H1 (cell line): ENCODE data around the gene EVA1C. TPM values are rescaled to one million over a fixed set of nuclear protein-coding genes. Genes with fewer than 3 reads are reported as not detected.
A peak's percentile ranks its signal among the peaks of the same experiment; 100 is the strongest.

Experiments
- CTCF ChIA-PET: fragments of 300-600 bp; sonication (Branson Sonifier 250); formaldehyde crosslinking; loops from one replicate; lab custom pipeline; 2021; ENCODE audit not compliant: partially characterized antibody; lab: Charles Lee
- POLR2A ChIA-PET: fragments of 300-600 bp; sonication (Branson Sonifier 250); formaldehyde crosslinking; loops from one replicate; lab custom pipeline; 2021; ENCODE audit warnings: inconsistent platforms; ENCODE audit not compliant: partially characterized antibody; lab: Charles Lee
- DNase-seq, 2 experiments: peaks; one replicate each; pipeline versions ENCODE4 v3.0.0 to v3.0.0-alpha.2; 2010 to 2022; ENCODE audit warnings: low spot score in 2 of 2, low read depth in 1 of 2, mixed read lengths in 1 of 2
- FAIRE-seq: peaks from 2 replicates; lab custom pipeline; 2011; peaks lifted over from hg19 to GRCh38; lab: Jason Lieb, UNC
- H2AFZ ChIP-seq: 2 replicates; pipeline ENCODE4 v1.8.1; 2012; ENCODE audit warnings: low read length, inconsistent platforms
- H2AK5ac ChIP-seq: 2 replicates; pipeline ENCODE4 v1.6.1; 2013; ENCODE audit warnings: low read depth, low read length
- H2BK120ac ChIP-seq: replicated peaks from 2 replicates; pipeline ENCODE3; 2013; ENCODE audit warnings: low read depth, low read length, inconsistent platforms
- H2BK12ac ChIP-seq: 2 replicates; pipeline ENCODE4 v1.6.1; 2013; ENCODE audit warnings: low read depth, low read length
- H2BK15ac ChIP-seq: 2 replicates; pipeline ENCODE4 v1.6.1; 2013; ENCODE audit warnings: low read length
- H2BK20ac ChIP-seq: 2 replicates; pipeline ENCODE4 v1.6.1; 2013; ENCODE audit warnings: low read length
- H2BK5ac ChIP-seq: 2 replicates; pipeline ENCODE4 v1.6.1; 2013; ENCODE audit warnings: low read depth, low read length
- H3K14ac ChIP-seq: 2 replicates; pipeline ENCODE4 v1.6.1; 2013; ENCODE audit warnings: inconsistent platforms; ENCODE audit not compliant: insufficient read length
- H3K18ac ChIP-seq: 2 replicates; pipeline ENCODE4 v1.6.1; 2013; ENCODE audit warnings: low read length; ENCODE audit errors: extremely low read depth
- H3K23ac ChIP-seq: 2 replicates; pipeline ENCODE4 v1.6.1; 2013; ENCODE audit warnings: inconsistent platforms; ENCODE audit not compliant: insufficient read length
- H3K23me2 ChIP-seq: 2 replicates; pipeline ENCODE4 v1.6.1; 2013; ENCODE audit warnings: low read depth, low read length
- H3K27ac ChIP-seq: 2 replicates; pipeline ENCODE4 v1.6.1; 2011; ENCODE audit warnings: low read depth, low read length, inconsistent platforms
- H3K27me3 ChIP-seq, 4 experiments: replicated peaks in 1 of 4; 1 replicate in 1 of 4; 2 replicates in 3 of 4; pipeline versions ENCODE4 v1.6.1 to v1.8.1; 2011 to 2013; ENCODE audit warnings: low read length in 3 of 4, mild to moderate bottlenecking in 3 of 4, inconsistent platforms in 2 of 4, mixed read lengths in 2 of 4, moderate library complexity in 1 of 4; ENCODE audit not compliant: control insufficient read depth in 3 of 4, insufficient read depth in 3 of 4; ENCODE audit errors: extremely low read depth in 1 of 4
- H3K36me3 ChIP-seq, 4 experiments: 2 replicates each; pipeline versions ENCODE4 v1.6.1 to v1.8.1; 2011 to 2013; ENCODE audit warnings: mild to moderate bottlenecking in 4 of 4, low read length in 3 of 4, moderate library complexity in 2 of 4, control low read depth in 1 of 4, inconsistent platforms in 1 of 4; ENCODE audit not compliant: insufficient read depth in 4 of 4, control insufficient read depth in 2 of 4
- H3K4ac ChIP-seq: replicated peaks from 2 replicates; pipeline ENCODE3; 2013; ENCODE audit warnings: low read length, low read depth, mixed read lengths, inconsistent platforms; ENCODE audit not compliant: insufficient read length
- H3K4me1 ChIP-seq, 4 experiments: replicated peaks in 1 of 4; 1 replicate in 1 of 4; 2 replicates in 3 of 4; pipeline versions ENCODE4 v1.6.1 to v1.8.1; 2011 to 2013; ENCODE audit warnings: low read length in 3 of 4, inconsistent platforms in 2 of 4, mixed read lengths in 1 of 4; ENCODE audit not compliant: insufficient read depth in 4 of 4, control insufficient read depth in 3 of 4
- H3K4me2 ChIP-seq, 2 experiments: 2 replicates each; pipeline versions ENCODE4 v1.6.1 to v1.8.1; 2011 to 2013; ENCODE audit warnings: low read depth in 2 of 2, low read length in 2 of 2, control low read depth in 1 of 2, inconsistent platforms in 1 of 2, mild to moderate bottlenecking in 1 of 2; ENCODE audit not compliant: insufficient read depth in 1 of 2
- H3K4me3 ChIP-seq, 4 experiments: fragments of 200-600, 300-600 bp in 1 of 4; sonication (generic), shearing (Covaris generic), sonication (Bioruptor Twin) in 1 of 4; 2 replicates each; pipeline versions ENCODE4 v1.5.1 to v1.8.1; 2011 to 2016; ENCODE audit warnings: low read length in 4 of 4, low read depth in 3 of 4, control low read depth in 2 of 4, inconsistent platforms in 2 of 4, mild to moderate bottlenecking in 2 of 4, mixed read lengths in 1 of 4, moderate library complexity in 1 of 4; ENCODE audit not compliant: insufficient read depth in 2 of 4; ENCODE audit errors: extremely low read depth in 1 of 4
- H3K56ac ChIP-seq: replicated peaks from 2 replicates; pipeline ENCODE3; 2013; ENCODE audit warnings: low read depth, mild to moderate bottlenecking, mixed read lengths, low read length, inconsistent platforms; ENCODE audit not compliant: insufficient read length
- H3K79me1 ChIP-seq: 2 replicates; pipeline ENCODE4 v1.6.1; 2013; ENCODE audit warnings: low read depth, low read length, control low read depth
- H3K79me2 ChIP-seq, 2 experiments: 2 replicates each; pipeline versions ENCODE4 v1.6.1 to v1.8.1; 2012 to 2013; ENCODE audit warnings: low read length in 2 of 2, mild to moderate bottlenecking in 2 of 2, inconsistent platforms in 1 of 2; ENCODE audit not compliant: insufficient read depth in 2 of 2, control insufficient read depth in 1 of 2
- H3K9ac ChIP-seq, 4 experiments: replicated peaks in 1 of 4; 1 replicate in 1 of 4; 2 replicates in 3 of 4; pipeline versions ENCODE4 v1.6.1 to v1.8.1; 2011 to 2013; ENCODE audit warnings: low read depth in 3 of 4, low read length in 3 of 4, control low read depth in 2 of 4, mild to moderate bottlenecking in 2 of 4, moderate library complexity in 2 of 4, inconsistent platforms in 1 of 4; ENCODE audit errors: extremely low read depth in 1 of 4
- H3K9me3 ChIP-seq, 2 experiments: 2 replicates each; pipeline versions ENCODE4 v1.6.1 to v1.8.1; 2012 to 2013; ENCODE audit warnings: mild to moderate bottlenecking in 2 of 2, moderate library complexity in 2 of 2, control low read depth in 1 of 2, inconsistent platforms in 1 of 2, low read depth in 1 of 2, low read length in 1 of 2, mixed read lengths in 1 of 2; ENCODE audit not compliant: insufficient read depth in 2 of 2
- H4K20me1 ChIP-seq, 2 experiments: replicated peaks in 1 of 2; 2 replicates each; pipeline versions ENCODE3 to v1.8.1; 2011 to 2013; ENCODE audit warnings: inconsistent platforms in 2 of 2, low read length in 2 of 2, mild to moderate bottlenecking in 1 of 2; ENCODE audit not compliant: insufficient read depth in 2 of 2, control insufficient read depth in 1 of 2
- H4K5ac ChIP-seq: 2 replicates; pipeline ENCODE4 v1.6.1; 2013; ENCODE audit warnings: low read length, low read depth, mixed read lengths, inconsistent platforms; ENCODE audit not compliant: insufficient read length
- H4K8ac ChIP-seq: 2 replicates; pipeline ENCODE4 v1.8.0; 2013; ENCODE audit warnings: mild to moderate bottlenecking, moderate library complexity, low read length, inconsistent platforms; ENCODE audit not compliant: insufficient read depth; ENCODE audit errors: extremely low read depth
- H4K91ac ChIP-seq: replicated peaks from 2 replicates; pipeline ENCODE3; 2013; ENCODE audit warnings: low read length, mixed read lengths, inconsistent platforms; ENCODE audit not compliant: insufficient read length
- CTCF ChIP-seq, 3 experiments: IDR thresholded peaks; 1 replicate in 2 of 3; 2 replicates in 1 of 3; pipeline versions ENCODE4 v1.5.1 to v1.6.1; 2011; ENCODE audit warnings: low read length in 3 of 3, mild to moderate bottlenecking in 3 of 3, inconsistent platforms in 2 of 3, low read depth in 1 of 3, moderate library complexity in 1 of 3; ENCODE audit not compliant: insufficient read depth in 1 of 3; ENCODE audit errors: control extremely low read depth in 1 of 3
- TBP ChIP-seq: IDR thresholded peaks from 2 replicates; pipeline ENCODE4 v1.6.1; 2011; ENCODE audit warnings: low read depth, low read length, improper control_type of control experiment
- WGBS, 2 experiments: shearing (Covaris generic) in 1 of 2; methylation state at CpG; one replicate each; pipeline versions ENCODE4 v1.1.6 to v1.1.7; 2013 to 2015; ENCODE audit warnings: low lambda C conversion rate in 2 of 2, mixed read lengths in 2 of 2, inconsistent platforms in 1 of 2, low coverage in 1 of 2, missing lambda C conversion rate in 1 of 2; ENCODE audit not compliant: insufficient replicate concordance in 2 of 2, insufficient coverage in 1 of 2, insufficient read length in 1 of 2; ENCODE audit errors: extremely low coverage in 1 of 2, missing lambda C conversion rate in 1 of 2; 5-methylcytosine and 5-hydroxymethylcytosine counted together
- polyA plus RNA-seq, 7 experiments: library from polyadenylated mRNA; depleted of rRNA in 3 of 7; stranded (reverse) in 5 of 7; unstranded in 2 of 7; fragments of >200 nt in 5 of 7; fragments of 200-250 nt in 2 of 7; gene quantifications; 1 replicate in 5 of 7; 2 replicates in 1 of 7; 4 replicates in 1 of 7; pipeline versions ENCODE4 v1.2.1 to v1.2.3, GENCODE V29; 2011 to 2013; ENCODE audit warnings: missing spikeins in 2 of 7, mixed read lengths in 2 of 7
- total RNA-seq: library from RNA; stranded (reverse); fragmentation: NEBNext Ultra II Directional; extraction: Animal tissue kit (Norgen Biotek cat#: 25700); gene quantifications from 2 replicates; pipeline ENCODE4 v1.2.1, GENCODE V29; 2021

The EVA1C gene
- total and polyA plus RNA-seq, 2 of the 8 experiments (the other 6 are each of a cell fraction or from before 2014, with no cell fraction given): 2.6 to 3.6 TPM

- 89% methylated on average over 2 of the region's 2 CpGs; no CpG with 5 or more reads in 1 of the 2 experiments for WGBS, 2 experiments
Measured at GRCh38 chr21:32562915-32563314, 150.4 kb downstream of the EVA1C start.

More at GRCh38 chr21:32562915-32563314, 150.4 kb downstream of the EVA1C start:
- CTCF ChIA-PET: interaction anchor here (1.0 to 3.3 kb wide), 8 partner anchors 37 to 198 kb away, joined by 3 to 13 read pairs (median 6); partner anchors contain the start of gene EVA1C
- H3K9me3 ChIP-seq: peaks cover 0 to 7% of the 10 kb centered on the region in 2 experiments; a peak in 2 of 4 replicates
- no peaks in the 10 kb centered on the region; a peak in 2 of 8 replicates for H3K36me3 ChIP-seq
- H3K79me1 ChIP-seq: no peaks in the 10 kb centered on the region
- 0 out of 7 replicates have a peak, but pooled peaks cover 0 to 2% (median 0%) of the 10 kb centered on the region in 4 experiments for H3K27me3 ChIP-seq
- peaks cover 4 to 11% (median 8%) of the 10 kb centered on the region in 4 experiments; a peak in 6 of 7 replicates for H3K4me1 ChIP-seq
- no peak overlapping the region for H3K4me3 ChIP-seq
- H2BK120ac ChIP-seq: no peak overlapping the region
- H3K23ac ChIP-seq: no peak overlapping the region
- POLR2A ChIA-PET: no interaction called here
- H3K56ac ChIP-seq: no peak overlapping the region
- 0 out of 2 replicates have a peak, but pooled peaks have one; percentile 30 for TF ChIP-seq TBP
- no peak for TF ChIP-seq CTCF (IDR thresholded peaks at IDR 0.05; ENCODE audit: control extremely low read depth in 1 of 3, insufficient read depth in 1 of 3, low read depth in 1 of 3, low read length in 3 of 3)
- TF ChIP-seq, all 59 proteins: peak for 1
- Histone ChIP-seq H3K4ac (no peak overlapping the region), H2AK5ac (no peak overlapping the region), H3K23me2 (no peaks in the 10 kb centered on the region), H4K91ac (no peak overlapping the region), H3K18ac (no peak overlapping the region; the same call in 1 of the 2 replicates), H3K4me2 (no peak overlapping the region), H3K9ac (no peak overlapping the region), H2AFZ (no peak overlapping the region), H3K14ac (no peak overlapping the region), H3K27ac (no peak overlapping the region), H2BK20ac (no peak overlapping the region), H3K79me2 (no peaks in the 10 kb centered on the region), H2BK15ac (no peak overlapping the region), H4K20me1 (no peaks in the 10 kb centered on the region), H4K5ac (peak overlapping the region; percentile 13), H2BK12ac (no peak overlapping the region), H4K8ac (no peak overlapping the region), H2BK5ac (no peak overlapping the region)
- DNase-seq (no peak), FAIRE-seq (peak; percentile 45)
